ENCODE data around the gene PTGFRN. TPM values are rescaled to one million over a fixed set of nuclear protein-coding genes. Genes with fewer than 3 reads are reported as not detected.

The PTGFRN gene
- total and polyA plus RNA-seq, 2 of the 4 experiments (the other 2 are of a cell fraction) = 0.90 to 1.1 TPM

DNA sequence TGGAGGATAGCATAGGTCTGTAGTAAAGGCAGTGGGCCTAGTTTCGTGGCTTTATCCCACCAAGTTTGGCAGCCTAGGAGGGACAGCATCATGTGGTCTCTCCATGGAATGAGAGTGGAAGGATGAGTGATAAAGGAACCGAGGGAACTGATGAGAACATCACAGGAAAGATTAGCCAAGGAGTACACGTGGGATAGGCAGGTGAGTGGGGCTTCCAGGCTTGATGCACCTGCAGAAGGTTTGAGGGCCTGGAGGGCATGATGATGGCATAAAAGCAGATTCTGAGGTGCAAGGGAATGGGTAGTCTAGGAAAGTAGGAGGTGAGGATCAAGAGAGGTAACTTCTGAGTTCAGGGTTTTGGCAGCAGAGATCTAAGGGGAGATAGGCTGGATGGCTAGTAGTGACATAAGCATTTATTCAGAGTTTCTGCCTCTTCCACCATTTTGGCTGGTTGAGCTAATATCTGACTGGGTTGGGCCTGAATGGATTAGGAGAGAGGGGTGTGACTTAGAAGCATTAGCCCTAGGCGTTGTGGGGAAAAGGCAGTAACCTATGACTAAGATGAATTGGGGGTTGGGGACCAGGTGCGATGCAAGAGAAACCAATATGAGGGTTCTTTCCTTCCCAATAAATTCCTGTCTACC, 9.1 kb downstream of the PTGFRN start:
- H2BK120ac ChIP-seq (ENCODE audit: low read depth, low read length) = no peak overlapping the region
- H3K14ac ChIP-seq (replicated peaks; ENCODE audit: low read depth, low read length) = no peak overlapping the region
- no peak overlapping the region for H4K8ac ChIP-seq (ENCODE audit: low read depth in 2 of 2, low read length in 2 of 2)
- H3K4me2 ChIP-seq (ENCODE audit: low read depth, low read length) = no peak overlapping the region
- no peak overlapping the region for H2AK9ac ChIP-seq (replicated peaks; ENCODE audit: low read depth, low read length, poor library complexity)
- intact Hi-C loops (cut with micrococcal nuclease) (no loop called here), in situ Hi-C loops (cut with MboI; ENCODE audit: low sequenced_read_pairs) (no loop called here), dilution Hi-C loops (cut with HindIII; ENCODE audit: low sequenced_read_pairs, unreplicated experiment) (no loop called here)
- H2BK5ac ChIP-seq (ENCODE audit: low read depth, low read length, poor library complexity, severe bottlenecking) = no peak overlapping the region
- no peaks in the 10 kb centered on the region for H3K79me1 ChIP-seq (ENCODE audit: low read depth in 1 of 2, low read length in 2 of 2)
- no peaks in the 10 kb centered on the region for H3K9me1 ChIP-seq (ENCODE audit: insufficient read depth, low read length)
- no peak overlapping the region for H3K9ac ChIP-seq (ENCODE audit: low read depth, low read length)
- no peak overlapping the region for H3K23ac ChIP-seq (ENCODE audit: low read depth, low read length)
- no peaks in the 10 kb centered on the region for H4K20me1 ChIP-seq (ENCODE audit: insufficient read depth, low read length)
- BruUV-seq (replicated peaks) = no TSS peak
- H4K91ac ChIP-seq (ENCODE audit: insufficient read depth, low read depth, low read length) = no peak overlapping the region
- H3K4me3 ChIP-seq (ENCODE audit: insufficient read depth, low read depth, low read length) = no peak overlapping the region
- peaks cover 11% of the 10 kb centered on the region for H3K27me3 ChIP-seq (ENCODE audit: control insufficient read depth, insufficient read depth, low read length)
- 63% methylated on average over 3 of the region's 5 CpGs; no CpG with 5 or more reads in 1 of the 2 experiments for WGBS, 2 experiments (ENCODE audit: extremely low coverage in 2 of 2, insufficient read length in 1 of 2)
- ChIA-PET POLR2A (ENCODE audit: unreplicated experiment) (no interaction called here), CTCF (no interaction called here)
- no peak overlapping the region for H4K5ac ChIP-seq (ENCODE audit: low read depth, low read length)
- H3K4me1 ChIP-seq (ENCODE audit: control insufficient read depth, insufficient read depth, low read length) = no peaks in the 10 kb centered on the region
- ATAC-seq (ENCODE audit: low read depth) (no peak), DNase-seq (no peak)
- no peak overlapping the region for H3K18ac ChIP-seq (ENCODE audit: low read depth, low read length)
- no peak overlapping the region for H3K27ac ChIP-seq (ENCODE audit: insufficient read depth, low read length)
- H3K9me3 ChIP-seq (ENCODE audit: control insufficient read depth, insufficient read depth, low read length) = no peaks in the 10 kb centered on the region
- no peak overlapping the region for H3K4ac ChIP-seq (ENCODE audit: low read depth, low read length)
- TF ChIP-seq, protein P1, sequence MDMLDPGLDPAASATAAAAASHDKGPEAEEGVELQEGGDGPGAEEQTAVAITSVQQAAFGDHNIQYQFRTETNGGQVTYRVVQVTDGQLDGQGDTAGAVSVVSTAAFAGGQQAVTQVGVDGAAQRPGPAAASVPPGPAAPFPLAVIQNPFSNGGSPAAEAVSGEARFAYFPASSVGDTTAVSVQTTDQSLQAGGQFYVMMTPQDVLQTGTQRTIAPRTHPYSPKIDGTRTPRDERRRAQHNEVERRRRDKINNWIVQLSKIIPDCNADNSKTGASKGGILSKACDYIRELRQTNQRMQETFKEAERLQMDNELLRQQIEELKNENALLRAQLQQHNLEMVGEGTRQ (IDR thresholded peaks at IDR 0.05; ENCODE audit: low read depth, low read length) = no peak
- TF ChIP-seq RCOR1 (IDR thresholded peaks at IDR 0.05; ENCODE audit: insufficient replicate concordance, low read length) (no peak), RFX5 (IDR thresholded peaks at IDR 0.05; ENCODE audit: low read depth, low read length) (no peak), MAZ (IDR thresholded peaks at IDR 0.05; ENCODE audit: borderline replicate concordance, low read depth, low read length) (no peak), SMC3 (IDR thresholded peaks at IDR 0.05; ENCODE audit: low read depth, low read length) (no peak)
- H2AFZ ChIP-seq (replicated peaks; ENCODE audit: low read length, poor library complexity) = no peak overlapping the region
- no peak overlapping the region for H2BK20ac ChIP-seq (ENCODE audit: low read depth, low read length)
- no peak overlapping the region for H3K56ac ChIP-seq (ENCODE audit: extremely low read depth, insufficient read depth, low read length)
- no peak overlapping the region for H2BK15ac ChIP-seq (ENCODE audit: low read depth, low read length)
- H3K36me3 ChIP-seq (ENCODE audit: control insufficient read depth, insufficient read depth, low read length) = no peaks in the 10 kb centered on the region
- no peak overlapping the region for H2AK5ac ChIP-seq (ENCODE audit: low read depth, low read length)
